Ishikawa (cell line): Measurements from ENCODE around the gene NAV3.

Source experiments
- CEBPB ChIP-seq: IDR thresholded peaks from 2 replicates; pipeline ENCODE4 v1.6.1; 2012
- CREB1 ChIP-seq: IDR thresholded peaks from 2 replicates; pipeline ENCODE4 v1.6.1; 2012; ENCODE audit warnings: low read depth
- EGR1 ChIP-seq: IDR thresholded peaks from 2 replicates; pipeline ENCODE4 v1.6.1; 2012
- EP300 ChIP-seq: IDR thresholded peaks from 2 replicates; pipeline ENCODE4 v1.6.1; 2012; ENCODE audit warnings: borderline replicate concordance
- FOXM1 ChIP-seq: IDR thresholded peaks from 2 replicates; pipeline ENCODE4 v1.6.1; 2012; ENCODE audit warnings: low read depth, borderline replicate concordance
- NFIC ChIP-seq: IDR thresholded peaks from 2 replicates; pipeline ENCODE4 v1.6.1; 2012
- RAD21 ChIP-seq: IDR thresholded peaks from 2 replicates; pipeline ENCODE4 v1.6.1; 2012; ENCODE audit warnings: low read depth
- REST ChIP-seq: IDR thresholded peaks from 2 replicates; pipeline ENCODE4 v1.6.1; 2012; ENCODE audit warnings: low read depth, mild to moderate bottlenecking
- TAF1 ChIP-seq: IDR thresholded peaks from 2 replicates; pipeline ENCODE4 v1.6.1; 2012; ENCODE audit warnings: low read depth, mild to moderate bottlenecking
- TCF12 ChIP-seq: IDR thresholded peaks from 2 replicates; pipeline ENCODE4 v1.6.1; 2012; ENCODE audit warnings: low read depth
- TEAD4 ChIP-seq: IDR thresholded peaks from 2 replicates; pipeline ENCODE4 v1.6.1; 2012
- YY1 ChIP-seq: IDR thresholded peaks from 2 replicates; pipeline ENCODE4 v1.6.1; 2012; ENCODE audit warnings: low read depth
- ZBTB7A ChIP-seq: IDR thresholded peaks from 2 replicates; pipeline ENCODE4 v1.6.1; 2012; ENCODE audit warnings: low read depth
- TF ChIP-seq, protein P1 (sequence below): IDR thresholded peaks from 2 replicates; pipeline ENCODE4 v1.6.1; 2012
- TF ChIP-seq, protein P2 (sequence below): IDR thresholded peaks from 2 replicates; pipeline ENCODE4 v1.6.1; 2012

The NAV3 gene

GRCh38 chr12:78199926-78200325 lies 369.2 kb downstream of the NAV3 start:
- TF ChIP-seq YY1 = no peak
- TF ChIP-seq, protein P1, sequence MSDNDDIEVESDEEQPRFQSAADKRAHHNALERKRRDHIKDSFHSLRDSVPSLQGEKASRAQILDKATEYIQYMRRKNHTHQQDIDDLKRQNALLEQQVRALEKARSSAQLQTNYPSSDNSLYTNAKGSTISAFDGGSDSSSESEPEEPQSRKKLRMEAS = no peak
- TF ChIP-seq REST = no peak
- TF ChIP-seq, protein P2, sequence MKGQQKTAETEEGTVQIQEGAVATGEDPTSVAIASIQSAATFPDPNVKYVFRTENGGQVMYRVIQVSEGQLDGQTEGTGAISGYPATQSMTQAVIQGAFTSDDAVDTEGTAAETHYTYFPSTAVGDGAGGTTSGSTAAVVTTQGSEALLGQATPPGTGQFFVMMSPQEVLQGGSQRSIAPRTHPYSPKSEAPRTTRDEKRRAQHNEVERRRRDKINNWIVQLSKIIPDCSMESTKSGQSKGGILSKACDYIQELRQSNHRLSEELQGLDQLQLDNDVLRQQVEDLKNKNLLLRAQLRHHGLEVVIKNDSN = no peak
- no peak for TF ChIP-seq EP300
- no peak for TF ChIP-seq TEAD4
- TF ChIP-seq CEBPB = no peak
- no peak for TF ChIP-seq ZBTB7A
- TF ChIP-seq NFIC = no peak

- TF ChIP-seq, protein P2 = no peak
- no peak for TF ChIP-seq CREB1
- TF ChIP-seq RAD21 = no peak
- no peak for TF ChIP-seq TAF1
- TF ChIP-seq NFIC = no peak
- TF ChIP-seq EGR1 = no peak
- TF ChIP-seq, protein P1 = no peak
- no peak for TF ChIP-seq CEBPB
- no peak for TF ChIP-seq FOXM1
- TF ChIP-seq TCF12 = no peak
- TF ChIP-seq YY1 = no peak
- TF ChIP-seq EP300 = no peak
- no peak for TF ChIP-seq ZBTB7A
- TF ChIP-seq TEAD4 = no peak
- no peak for TF ChIP-seq REST
These were observed 374.2 kb downstream of the NAV3 start for GRCh38 chr12:78204926-78205325.

- TF ChIP-seq EGR1 = no peak
- TF ChIP-seq ZBTB7A = no peak
These were observed 377.4 kb downstream of the NAV3 start for GRCh38 chr12:78208092-78208491.

DNA sequence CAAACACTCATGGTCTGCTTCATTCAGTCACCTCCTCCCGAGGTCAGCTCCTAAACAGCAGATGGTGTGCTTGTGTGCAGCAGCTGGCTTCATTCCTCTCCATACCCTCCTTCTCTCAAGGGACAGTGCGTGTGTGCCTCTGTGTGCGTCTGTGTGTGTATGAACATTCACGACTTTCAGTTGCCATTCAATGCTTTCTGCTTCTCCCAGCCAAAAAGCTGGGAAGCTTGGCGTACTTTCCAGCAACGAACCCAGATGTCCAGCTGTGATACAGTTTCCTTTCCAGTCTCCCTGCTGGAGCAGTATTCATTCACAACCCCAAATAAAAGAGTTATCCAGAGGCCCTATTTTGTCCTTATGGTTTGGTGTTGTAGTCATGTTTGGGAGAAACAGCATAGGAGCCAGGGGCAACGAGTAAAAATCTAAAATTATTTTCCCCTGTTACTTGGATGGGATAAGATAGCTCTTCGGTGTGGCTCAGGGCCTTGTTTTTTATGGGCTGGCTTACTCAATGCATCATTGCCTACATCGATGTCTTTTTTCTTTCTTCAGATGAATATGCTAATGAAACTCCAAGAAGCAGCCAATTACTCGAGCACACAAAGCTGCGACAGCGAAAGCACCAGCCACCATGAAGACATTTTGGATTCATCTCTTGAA lies 379.3 kb downstream of the NAV3 start:
- TF ChIP-seq RAD21 (no peak), REST (no peak), EGR1 (no peak), NFIC (no peak), FOXM1 (no peak), YY1 (no peak), TEAD4 (no peak), EP300 (no peak), TAF1 (no peak), CEBPB (no peak), ZBTB7A (no peak), TCF12 (no peak), CREB1 (no peak)
- TF ChIP-seq, protein P2 = no peak
- TF ChIP-seq, protein P1 = no peak
